Measurements from ENCODE around the gene PDSS2. TPM values are rescaled to one million over a fixed set of nuclear protein-coding genes. Genes with fewer than 3 reads are reported as not detected.

Gene PDSS2
- polyA plus RNA-seq, 3 donors = 10.1 to 13.9 (median 13.3) TPM

DNA sequence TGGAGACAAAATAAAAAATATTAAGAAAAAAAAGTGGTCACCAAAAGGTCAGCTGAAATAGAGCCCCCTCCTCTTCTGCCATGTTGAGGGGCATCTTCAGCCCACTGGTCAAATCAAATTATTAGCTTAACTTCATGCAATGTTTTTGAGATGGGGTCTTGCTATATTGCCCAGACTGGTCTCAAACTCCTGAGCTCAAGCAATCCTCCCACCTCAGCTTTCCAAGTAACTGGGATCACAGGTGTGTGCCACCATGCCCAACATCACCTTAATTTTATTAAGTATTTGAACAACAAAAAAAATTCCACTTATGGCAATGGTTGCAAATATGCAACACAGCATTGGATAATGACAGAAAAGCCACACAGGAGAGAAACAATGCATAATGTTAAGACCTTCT is 244.7 kb downstream of the PDSS2 start:
- no peaks in the 10 kb centered on the region for H3K9me3 ChIP-seq (replicated peaks in 1 of 2; ENCODE audit: control insufficient read depth in 1 of 2, insufficient read depth in 1 of 2, low read length in 2 of 2)
- H3K4me3 Mint-ChIP-seq = no peak overlapping the region
- H3K27ac Mint-ChIP-seq = no peak overlapping the region
- no peaks in the 10 kb centered on the region for H3K27me3 ChIP-seq (ENCODE audit: control insufficient read depth in 2 of 2, insufficient read depth in 2 of 2, low read length in 2 of 2)
- H3K9ac ChIP-seq (ENCODE audit: insufficient read depth, low read length, poor library complexity, severe bottlenecking) = no peak overlapping the region
- peaks cover 0 to 4% of the 10 kb centered on the region in 2 donors for H3K36me3 ChIP-seq (replicated peaks in 1 of 2; ENCODE audit: control insufficient read depth in 1 of 2, insufficient read depth in 2 of 2, low read length in 2 of 2)
- H3K4me2 ChIP-seq (replicated peaks; ENCODE audit: extremely low read depth, low read length, poor library complexity, severe bottlenecking) = no peak overlapping the region
- TF ChIP-seq, protein P1, sequence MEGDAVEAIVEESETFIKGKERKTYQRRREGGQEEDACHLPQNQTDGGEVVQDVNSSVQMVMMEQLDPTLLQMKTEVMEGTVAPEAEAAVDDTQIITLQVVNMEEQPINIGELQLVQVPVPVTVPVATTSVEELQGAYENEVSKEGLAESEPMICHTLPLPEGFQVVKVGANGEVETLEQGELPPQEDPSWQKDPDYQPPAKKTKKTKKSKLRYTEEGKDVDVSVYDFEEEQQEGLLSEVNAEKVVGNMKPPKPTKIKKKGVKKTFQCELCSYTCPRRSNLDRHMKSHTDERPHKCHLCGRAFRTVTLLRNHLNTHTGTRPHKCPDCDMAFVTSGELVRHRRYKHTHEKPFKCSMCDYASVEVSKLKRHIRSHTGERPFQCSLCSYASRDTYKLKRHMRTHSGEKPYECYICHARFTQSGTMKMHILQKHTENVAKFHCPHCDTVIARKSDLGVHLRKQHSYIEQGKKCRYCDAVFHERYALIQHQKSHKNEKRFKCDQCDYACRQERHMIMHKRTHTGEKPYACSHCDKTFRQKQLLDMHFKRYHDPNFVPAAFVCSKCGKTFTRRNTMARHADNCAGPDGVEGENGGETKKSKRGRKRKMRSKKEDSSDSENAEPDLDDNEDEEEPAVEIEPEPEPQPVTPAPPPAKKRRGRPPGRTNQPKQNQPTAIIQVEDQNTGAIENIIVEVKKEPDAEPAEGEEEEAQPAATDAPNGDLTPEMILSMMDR (IDR thresholded peaks at IDR 0.05) = no peak
- H3K4me1 ChIP-seq (ENCODE audit: control insufficient read depth in 1 of 2, insufficient read depth in 2 of 2, low read length in 2 of 2) = no peaks in the 10 kb centered on the region
- H3K27ac ChIP-seq (ENCODE audit: low read depth in 1 of 2, low read length in 2 of 2) = no peak overlapping the region
- H3K36me3 Mint-ChIP-seq = peaks cover 2 to 6% of the 10 kb centered on the region in 2 donors
- peaks cover 0 to 3% (median 0%) of the 10 kb centered on the region in 3 donors for H3K27me3 Mint-ChIP-seq (ENCODE audit: low read depth in 3 of 3)
- intact Hi-C loops (cut with micrococcal nuclease) = no loop called here
- no peak overlapping the region for H2AFZ ChIP-seq (ENCODE audit: insufficient read depth, low read depth, low read length, poor library complexity, severe bottlenecking)
- no peak overlapping the region for H3K4me3 ChIP-seq (replicated peaks in 1 of 3; ENCODE audit: low read depth in 2 of 3, low read length in 3 of 3)
- DNase-seq = no peak
- no peaks in the 10 kb centered on the region for H4K20me1 ChIP-seq (ENCODE audit: insufficient read depth, low read length)
- no peaks in the 10 kb centered on the region for H3K79me2 ChIP-seq (ENCODE audit: insufficient read depth, low read length)
- peaks cover 0 to 3% (median 0%) of the 10 kb centered on the region in 7 donors for H3K9me3 Mint-ChIP-seq
- H3K4me1 Mint-ChIP-seq = peaks cover 2% of the 10 kb centered on the region

GRCh38 chr6:107209406-107210305 is 249.7 kb downstream of the PDSS2 start:
- H3K9me3 ChIP-seq (replicated peaks in 1 of 2; ENCODE audit: control insufficient read depth in 1 of 2, insufficient read depth in 1 of 2, low read length in 2 of 2) = no peaks in the 10 kb centered on the region
- no peak overlapping the region for H3K27ac ChIP-seq (ENCODE audit: low read depth in 1 of 2, low read length in 2 of 2)
- H2AFZ ChIP-seq (ENCODE audit: insufficient read depth, low read depth, low read length, poor library complexity, severe bottlenecking) = no peak overlapping the region
- TF ChIP-seq, protein P1 (IDR thresholded peaks at IDR 0.05) = no peak
- H3K9ac ChIP-seq (ENCODE audit: insufficient read depth, low read length, poor library complexity, severe bottlenecking) = no peak overlapping the region
- peaks cover 0 to 9% of the 10 kb centered on the region in 2 donors for H3K36me3 ChIP-seq (replicated peaks in 1 of 2; ENCODE audit: control insufficient read depth in 1 of 2, insufficient read depth in 2 of 2, low read length in 2 of 2)
- 92% methylated on average over 2 of the region's 8 CpGs for WGBS (ENCODE audit: insufficient coverage)
- H3K4me2 ChIP-seq (replicated peaks; ENCODE audit: extremely low read depth, low read length, poor library complexity, severe bottlenecking) = no peak overlapping the region
- H4K20me1 ChIP-seq (ENCODE audit: insufficient read depth, low read length) = no peaks in the 10 kb centered on the region
- Mint-ChIP-seq H3K4me1 (peaks cover 2% of the 10 kb centered on the region), H3K27me3 (ENCODE audit: low read depth in 3 of 3) (peaks cover 0 to 1% (median 0%) of the 10 kb centered on the region in 3 donors), H3K27ac (no peak overlapping the region), H3K4me3 (no peak overlapping the region), H3K36me3 (peaks cover 5 to 22% of the 10 kb centered on the region in 2 donors), H3K9me3 (peaks cover 0 to 1% (median 0%) of the 10 kb centered on the region in 7 donors)
- no peaks in the 10 kb centered on the region for H3K79me2 ChIP-seq (ENCODE audit: insufficient read depth, low read length)
- H3K4me1 ChIP-seq (ENCODE audit: control insufficient read depth in 1 of 2, insufficient read depth in 2 of 2, low read length in 2 of 2) = no peaks in the 10 kb centered on the region
- intact Hi-C loops (cut with micrococcal nuclease) = no loop called here
- DNase-seq = no peak
- no peaks in the 10 kb centered on the region for H3K27me3 ChIP-seq (ENCODE audit: control insufficient read depth in 2 of 2, insufficient read depth in 2 of 2, low read length in 2 of 2)
- no peak overlapping the region for H3K4me3 ChIP-seq (replicated peaks in 1 of 3; ENCODE audit: low read depth in 2 of 3, low read length in 3 of 3)
